Measurements from ENCODE around the gene NUDT4.

NUDT4 gene

DNA sequence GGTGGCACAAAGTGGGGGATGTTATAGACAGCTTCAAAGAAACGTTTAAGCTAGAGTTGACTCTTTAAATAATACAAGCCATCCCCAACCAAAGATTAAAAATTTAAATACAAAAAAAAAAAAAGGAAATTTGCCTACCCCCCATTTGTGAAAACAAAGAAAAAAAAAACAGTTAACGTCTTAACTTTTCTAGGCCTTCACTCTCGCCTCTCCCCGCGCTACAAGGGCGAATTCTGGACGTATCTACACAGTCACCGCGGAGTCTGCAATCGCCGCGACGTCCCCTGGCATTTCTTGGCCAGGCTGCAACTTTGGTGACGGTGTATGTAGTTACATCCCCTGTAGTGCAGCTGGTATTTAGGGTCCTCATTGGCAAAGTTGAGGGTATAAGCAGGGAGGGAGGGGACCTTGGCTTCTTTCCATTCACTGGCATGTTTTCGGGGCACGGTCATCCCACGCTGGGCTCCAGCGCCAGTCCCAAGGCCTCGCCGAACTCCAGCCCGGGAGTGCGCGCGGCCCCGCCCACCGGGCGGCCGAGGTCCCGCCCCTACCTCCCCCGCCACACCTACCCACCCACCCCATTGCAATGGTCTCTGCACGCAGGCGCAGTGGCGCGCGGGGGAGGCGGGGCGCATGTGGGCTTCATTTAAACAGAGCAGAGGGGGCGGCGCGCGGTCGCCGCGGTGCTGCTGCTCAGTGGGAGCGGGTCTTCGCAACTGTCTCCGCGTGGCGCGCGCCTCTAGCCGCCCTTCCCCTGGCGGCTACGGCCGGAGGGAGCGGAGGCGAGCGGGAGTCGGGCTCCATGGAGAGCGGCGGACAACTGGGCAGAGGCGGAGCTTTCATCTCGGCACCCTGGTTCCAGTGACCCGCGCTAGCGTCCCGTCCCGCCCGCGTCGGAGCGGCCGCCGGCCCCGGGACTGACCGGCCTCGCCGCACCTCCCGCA lies at the start of gene NUDT4:
Gene NUDT4, plus strand, starts transcription at position 674 of the 944 bp plus-strand sequence. CDS start 398 bp downstream, outside the sequence.
- DNase-seq = peak; percentile 96 to 98 (median 97)

DNA sequence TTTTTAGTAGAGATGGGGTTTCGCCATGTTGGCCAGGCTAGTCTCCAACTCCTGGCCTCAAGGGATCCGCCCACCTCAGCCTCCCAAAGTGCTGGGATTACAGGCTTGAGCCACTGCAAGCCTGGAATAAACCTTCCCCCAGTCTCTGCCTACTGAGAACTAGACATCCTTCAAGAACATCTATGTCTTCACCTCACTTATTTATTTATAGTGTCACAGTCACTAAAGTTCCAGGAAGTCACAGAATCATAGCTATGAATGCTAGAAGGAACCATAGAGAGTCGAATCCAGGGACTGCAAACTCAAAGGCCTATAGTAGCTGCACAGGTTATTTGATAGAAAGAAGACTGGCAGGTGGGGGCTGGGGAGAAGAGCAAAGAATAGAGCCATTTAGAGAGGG lies 44.7 kb upstream of the NUDT4 start:
- DNase-seq = no peak

DNA sequence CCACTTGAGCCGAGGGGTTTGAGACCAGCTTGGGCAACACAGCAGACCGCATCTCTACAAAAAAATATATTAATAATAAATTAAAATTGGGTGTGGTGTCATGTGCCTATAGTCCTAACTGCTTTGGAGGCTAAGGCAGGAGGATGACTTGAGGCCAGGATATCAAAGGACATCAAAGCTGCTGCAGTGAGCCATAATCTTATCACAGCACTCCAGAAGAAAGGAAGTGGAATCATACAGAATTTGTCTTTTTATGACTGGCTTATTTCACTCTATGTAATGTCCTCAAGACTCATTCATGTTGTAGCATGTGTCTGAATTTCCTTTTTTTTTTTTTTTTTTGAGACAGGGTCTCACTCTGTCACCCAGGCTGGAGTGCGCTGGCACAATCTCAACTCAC lies 43.9 kb upstream of the NUDT4 start:
- DNase-seq = no peak

- no peak for DNase-seq
Measured at GRCh38 chr12:93335603-93336162, 42.0 kb upstream of the NUDT4 start.

DNA sequence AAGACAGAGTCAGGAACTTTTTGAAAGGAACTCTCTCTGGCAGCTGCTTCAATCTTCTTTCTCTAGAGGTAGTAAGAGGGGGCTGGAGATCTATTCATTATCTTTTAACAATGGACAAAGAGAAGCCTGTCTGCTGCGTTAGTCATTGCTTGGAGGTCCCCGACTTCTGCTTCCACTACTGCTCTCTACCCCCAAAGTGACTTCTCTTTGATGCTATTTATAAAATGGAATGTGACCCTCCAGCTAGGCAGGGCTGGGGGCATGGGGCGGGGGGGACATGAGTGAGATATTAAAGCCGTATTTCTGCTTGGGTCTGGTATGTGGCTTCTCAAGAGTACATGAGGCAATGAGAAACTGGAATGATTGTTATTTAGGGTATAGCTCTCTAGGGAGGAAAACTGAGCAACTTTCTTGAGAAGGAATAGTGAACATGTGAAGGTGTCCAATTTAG lies 41.4 kb upstream of the NUDT4 start:
- no peak for DNase-seq

GRCh38 chr12:93338598-93338997 lies 39.1 kb upstream of the NUDT4 start:
- no peak for DNase-seq

DNA sequence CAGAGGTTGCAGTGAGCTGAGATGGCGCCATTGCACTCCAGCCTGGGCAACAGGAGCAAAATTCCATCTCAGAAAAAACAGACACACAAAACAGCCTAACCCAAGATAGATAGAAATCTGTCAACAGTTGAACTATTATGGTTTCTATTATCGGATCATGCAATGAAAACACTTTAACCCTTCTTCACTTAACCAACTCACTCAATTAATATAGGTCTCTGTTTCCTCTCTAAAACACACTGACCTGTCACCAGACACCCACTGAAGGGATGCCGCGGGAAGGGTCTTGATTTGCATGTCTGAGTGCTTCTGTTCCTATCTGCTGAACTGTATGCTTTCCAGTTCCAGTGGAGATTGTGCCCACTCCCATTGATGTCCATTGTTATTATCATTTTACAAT lies 38.0 kb upstream of the NUDT4 start:
- no peak for DNase-seq

GRCh38 chr12:93341409-93342049 lies 36.2 kb upstream of the NUDT4 start:
- DNase-seq = no peak

- DNase-seq = no peak
Measured at GRCh38 chr12:93347054-93347785, 30.5 kb upstream of the NUDT4 start.

DNA sequence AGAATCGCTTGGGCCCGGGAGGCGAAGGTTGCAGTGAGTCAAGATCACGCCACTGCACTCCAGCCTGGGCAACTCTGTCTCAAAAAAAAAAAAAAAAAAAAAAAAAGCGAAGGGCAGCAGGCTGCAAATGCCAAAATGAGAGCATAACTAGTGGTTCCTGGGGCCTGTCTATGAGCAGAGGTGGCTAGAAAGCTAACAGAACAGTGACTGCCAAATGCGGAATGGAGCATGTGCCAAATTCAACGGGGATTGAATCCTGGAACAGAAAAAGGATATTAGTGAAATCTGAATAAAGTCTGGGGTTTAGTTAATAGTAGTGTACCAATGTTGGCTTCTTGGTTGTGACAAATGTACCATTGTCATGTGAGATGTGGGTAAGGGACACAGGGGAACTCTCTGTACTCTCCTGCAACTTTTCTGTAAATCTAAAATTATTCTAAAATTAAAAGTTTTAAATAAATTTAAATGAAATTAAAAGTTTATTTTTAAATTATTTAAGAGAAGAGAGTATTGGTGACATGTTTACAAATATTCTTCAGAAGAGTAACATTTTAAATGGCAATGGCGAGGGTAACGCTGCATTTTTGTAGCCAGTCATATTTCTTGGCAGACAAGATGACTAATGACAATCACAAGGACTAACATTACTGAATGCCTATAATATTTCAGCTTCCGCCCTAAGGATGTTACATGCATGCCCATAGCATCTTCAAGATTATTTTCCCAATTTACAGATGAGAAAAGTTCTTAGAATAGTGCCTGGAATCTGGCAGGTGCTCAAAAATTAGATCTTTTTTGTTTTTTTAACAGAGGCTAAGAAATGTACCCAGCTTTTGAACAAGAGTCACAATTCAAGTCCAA lies 28.9 kb upstream of the NUDT4 start:
- no peak for DNase-seq

DNA sequence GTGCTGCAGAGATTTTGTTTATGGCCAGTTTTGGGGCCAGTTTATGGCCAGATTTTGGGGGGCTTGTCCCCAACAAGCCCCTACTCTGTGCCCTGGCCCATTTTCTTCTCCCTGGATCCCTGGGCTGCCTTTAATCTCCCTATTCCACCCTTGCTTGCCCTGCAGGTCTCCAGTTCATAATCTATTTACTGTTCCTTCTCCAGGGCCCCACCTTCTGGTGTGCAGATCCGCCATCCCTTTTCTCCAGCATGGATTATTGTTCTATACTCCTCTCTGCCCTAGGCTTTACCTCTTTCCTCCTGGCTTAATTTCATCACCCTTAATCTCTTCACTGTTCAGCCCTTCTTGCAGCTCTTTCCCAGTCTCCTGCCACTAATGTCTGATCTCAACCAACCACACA lies 26.0 kb upstream of the NUDT4 start:
- no peak for DNase-seq

DNA sequence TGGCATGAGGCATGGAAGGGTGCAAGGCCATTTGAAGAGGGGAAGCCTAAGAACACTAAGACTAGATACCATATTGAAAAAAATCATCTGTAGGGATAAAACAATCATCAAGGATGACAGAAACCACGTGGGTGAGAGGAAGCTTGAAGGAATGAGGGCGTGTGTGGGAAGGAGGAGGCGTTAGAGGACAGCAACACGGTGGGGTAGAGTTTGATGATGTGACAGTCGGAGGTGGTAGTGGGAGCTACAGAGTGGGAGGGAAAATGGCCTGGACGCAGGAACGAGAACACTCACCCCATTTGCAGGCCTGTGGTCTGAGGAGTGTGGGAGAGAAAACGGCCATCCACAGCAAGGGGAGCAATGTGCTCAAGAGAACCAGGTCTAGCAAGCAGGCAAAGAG lies 25.4 kb upstream of the NUDT4 start:
- DNase-seq = no peak

- DNase-seq = no peak
Measured at GRCh38 chr12:93356214-93356613, 21.5 kb upstream of the NUDT4 start.

DNA sequence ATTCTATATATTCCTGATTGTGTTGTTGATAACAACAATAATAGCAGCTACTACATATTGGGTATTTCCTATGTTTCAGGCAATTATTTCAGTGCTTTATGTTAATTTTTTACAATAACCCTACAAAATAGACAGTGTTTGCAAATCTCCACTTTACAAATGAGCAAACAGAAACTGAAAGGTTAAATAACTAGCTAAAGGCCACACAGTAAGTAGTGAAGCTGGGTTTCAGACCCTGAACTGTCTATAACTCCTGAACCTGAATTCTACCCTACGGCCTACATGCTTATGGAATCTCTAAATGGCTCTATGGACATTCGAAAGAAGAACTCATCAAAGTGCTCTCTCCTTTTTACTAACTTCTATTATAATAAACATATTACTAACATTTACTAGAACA lies 19.7 kb upstream of the NUDT4 start:
- DNase-seq = no peak

DNA sequence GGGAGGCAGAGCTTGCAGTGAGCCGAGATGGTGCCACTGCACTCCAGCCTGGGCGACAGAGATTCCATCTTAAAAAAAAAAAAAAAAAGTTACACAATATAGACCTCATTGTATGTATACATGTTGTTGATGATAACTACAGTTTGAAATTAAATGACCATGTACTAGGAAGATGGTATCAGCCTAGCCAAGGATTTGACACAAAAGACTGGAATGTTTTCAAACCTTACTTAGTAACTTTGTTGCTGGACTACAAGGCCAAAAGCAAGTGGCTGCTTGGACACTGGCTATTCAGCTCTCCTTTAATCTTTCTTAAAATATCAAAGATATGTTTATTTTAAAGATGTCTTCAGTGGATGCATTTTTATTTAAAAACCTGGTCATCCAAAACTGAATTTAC lies 18.9 kb upstream of the NUDT4 start:
- no peak for DNase-seq

- no peak for DNase-seq
Measured at GRCh38 chr12:93360688-93361087, 17.0 kb upstream of the NUDT4 start.

DNA sequence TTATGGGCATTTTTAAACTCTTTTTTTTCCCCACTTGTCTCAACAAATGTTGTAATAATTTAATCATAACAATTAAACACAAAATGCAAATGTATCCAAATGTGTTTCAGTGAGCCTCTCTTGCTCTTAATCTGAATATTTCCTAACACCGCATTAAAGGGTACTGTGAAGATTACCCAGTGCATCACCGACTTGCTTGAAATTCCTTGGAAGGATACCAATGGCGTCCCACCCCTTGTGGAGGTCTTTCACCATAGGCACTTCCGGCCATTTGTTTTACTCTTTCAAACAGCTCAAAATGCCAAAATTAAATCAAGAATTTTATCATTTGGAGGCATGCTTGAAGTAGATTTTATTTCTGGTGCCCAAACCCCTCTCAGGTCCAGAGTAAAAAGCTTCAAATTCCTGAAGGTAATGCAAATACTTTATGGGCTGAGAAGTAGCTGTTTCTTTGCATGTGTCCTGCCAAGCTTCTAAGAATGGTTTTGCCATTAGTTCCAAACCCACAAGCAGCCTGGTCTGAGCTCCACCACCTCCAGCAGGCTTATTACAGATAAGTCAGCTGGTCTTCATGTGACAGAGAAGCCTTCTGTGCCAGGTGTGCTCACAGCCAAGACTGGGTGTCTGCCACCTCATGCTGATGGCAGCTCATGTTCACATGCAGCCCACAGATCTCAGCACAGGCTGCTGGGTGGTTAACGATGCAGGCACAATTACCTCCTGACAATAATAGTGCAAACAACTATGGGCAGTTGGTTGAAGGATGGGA lies 16.4 kb upstream of the NUDT4 start:
- DNase-seq = no peak

DNA sequence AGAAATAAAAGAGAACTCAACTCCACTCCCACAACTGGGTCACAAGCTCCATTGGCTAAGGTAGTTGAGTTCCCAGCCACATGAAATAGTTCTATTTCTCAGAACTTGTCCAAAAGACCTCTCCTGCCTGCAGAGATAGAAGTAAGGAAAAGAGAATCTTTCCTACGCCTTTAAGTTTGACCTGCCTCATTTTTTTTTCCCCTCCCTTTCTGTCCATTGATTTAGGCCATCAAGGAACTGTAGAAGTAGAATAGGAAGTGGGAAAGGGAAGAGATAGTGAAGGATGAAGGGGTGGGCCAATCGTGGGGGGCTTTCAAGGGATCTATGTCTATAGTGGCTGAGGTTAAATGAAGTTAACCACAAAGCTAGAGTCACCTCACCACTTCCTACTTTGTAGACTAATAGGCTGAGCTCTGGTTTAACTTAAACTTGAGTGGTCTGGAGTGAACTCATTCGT lies 13.9 kb upstream of the NUDT4 start:
- DNase-seq = no peak

DNA sequence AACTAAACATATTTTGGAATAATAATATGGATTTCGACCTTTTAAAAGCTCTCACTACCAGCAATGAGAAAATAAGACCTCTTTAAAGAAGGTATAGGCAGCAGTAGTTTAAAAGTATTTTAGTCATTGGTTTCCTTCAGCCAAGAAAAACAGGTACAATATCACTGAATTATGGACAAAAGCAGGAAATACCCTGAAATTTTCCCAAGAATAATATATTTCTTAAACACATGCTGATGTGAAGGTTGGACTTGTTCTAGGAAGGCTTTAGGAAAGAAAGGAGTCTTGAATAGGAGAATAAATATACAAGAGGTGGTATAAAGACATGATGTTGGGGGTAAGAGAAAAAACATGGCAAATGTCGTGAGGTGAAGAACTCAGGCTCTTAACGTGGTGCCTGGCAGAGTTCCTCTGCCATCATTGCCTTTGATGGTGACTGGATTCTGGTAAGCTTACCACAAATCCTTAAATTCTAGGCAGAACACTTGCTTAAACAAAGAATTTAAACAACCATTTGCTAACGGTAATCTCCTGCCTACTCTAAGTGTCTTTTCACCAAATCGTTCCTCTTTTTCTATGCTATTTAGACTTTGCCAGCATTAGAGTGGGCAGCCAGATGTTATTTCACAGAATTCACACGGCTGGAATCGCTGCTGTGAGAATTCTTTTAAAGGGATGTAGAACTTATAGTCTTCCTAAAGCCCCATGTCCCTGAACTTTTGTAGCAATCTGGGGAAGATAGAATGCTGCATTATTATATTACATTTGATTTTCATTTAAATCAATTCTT lies 11.9 kb upstream of the NUDT4 start:
- no peak for DNase-seq

- no peak for DNase-seq
Measured at GRCh38 chr12:93366422-93366821, 11.3 kb upstream of the NUDT4 start.
